ENCODE results near the gene TREX2.

DNA sequence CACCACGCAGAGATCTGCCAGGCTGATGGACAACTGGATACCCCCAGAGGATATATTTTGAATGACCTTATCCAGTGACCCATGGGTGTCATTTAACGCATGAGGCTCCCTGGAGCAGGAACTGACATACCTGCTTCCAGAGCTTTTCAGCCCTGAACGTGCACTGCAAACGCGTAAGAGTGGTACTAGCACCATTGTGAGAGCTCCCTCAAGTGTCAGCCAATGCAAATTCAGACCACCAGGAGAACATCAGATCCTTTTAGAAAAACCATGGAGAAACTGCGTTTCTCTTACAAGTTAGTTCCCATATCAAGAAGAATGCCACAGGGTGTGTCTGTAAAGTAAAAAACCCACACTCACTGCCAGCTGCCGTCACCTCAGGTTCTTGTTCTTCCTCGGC is 7.3 kb downstream of the TREX2 start:
- no peak for TF ChIP-seq POLR2A (IDR thresholded peaks at IDR 0.05)
- TF ChIP-seq, protein P1, sequence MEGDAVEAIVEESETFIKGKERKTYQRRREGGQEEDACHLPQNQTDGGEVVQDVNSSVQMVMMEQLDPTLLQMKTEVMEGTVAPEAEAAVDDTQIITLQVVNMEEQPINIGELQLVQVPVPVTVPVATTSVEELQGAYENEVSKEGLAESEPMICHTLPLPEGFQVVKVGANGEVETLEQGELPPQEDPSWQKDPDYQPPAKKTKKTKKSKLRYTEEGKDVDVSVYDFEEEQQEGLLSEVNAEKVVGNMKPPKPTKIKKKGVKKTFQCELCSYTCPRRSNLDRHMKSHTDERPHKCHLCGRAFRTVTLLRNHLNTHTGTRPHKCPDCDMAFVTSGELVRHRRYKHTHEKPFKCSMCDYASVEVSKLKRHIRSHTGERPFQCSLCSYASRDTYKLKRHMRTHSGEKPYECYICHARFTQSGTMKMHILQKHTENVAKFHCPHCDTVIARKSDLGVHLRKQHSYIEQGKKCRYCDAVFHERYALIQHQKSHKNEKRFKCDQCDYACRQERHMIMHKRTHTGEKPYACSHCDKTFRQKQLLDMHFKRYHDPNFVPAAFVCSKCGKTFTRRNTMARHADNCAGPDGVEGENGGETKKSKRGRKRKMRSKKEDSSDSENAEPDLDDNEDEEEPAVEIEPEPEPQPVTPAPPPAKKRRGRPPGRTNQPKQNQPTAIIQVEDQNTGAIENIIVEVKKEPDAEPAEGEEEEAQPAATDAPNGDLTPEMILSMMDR (IDR thresholded peaks at IDR 0.05): no peak
